Measurements from ENCODE around the gene PTPRN2. TPM values are rescaled to one million over a fixed set of nuclear protein-coding genes. Genes with fewer than 3 reads are reported as not detected.

The PTPRN2 gene
- total and polyA plus RNA-seq, 2 of the 8 experiments (the other 6 are each of a cell fraction or from before 2014, with no cell fraction given): 2.6 to 4.5 TPM

DNA sequence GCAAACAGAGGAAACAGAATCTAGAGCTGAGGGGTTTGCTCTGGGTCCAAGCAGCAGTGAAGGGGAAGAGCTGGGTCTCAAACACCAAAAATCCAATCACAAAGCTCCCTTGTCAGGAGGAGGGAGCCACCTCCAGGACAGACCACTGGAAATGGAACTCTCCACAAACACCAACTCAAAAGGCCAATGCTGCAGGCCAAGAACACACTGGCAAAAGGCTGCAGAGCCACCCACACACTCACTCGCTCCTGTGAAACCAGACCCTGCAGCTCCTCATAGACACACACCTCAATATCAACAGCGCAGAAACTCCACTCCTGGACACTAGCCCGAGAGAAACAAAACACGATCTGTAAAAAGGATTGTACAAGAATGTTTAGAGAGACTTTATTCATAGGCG lies 213.5 kb downstream of the PTPRN2 start:
- FAIRE-seq (no peak), DNase-seq (ENCODE audit: low read depth in 1 of 2, low spot score in 2 of 2) (no peak)
- TF ChIP-seq GTF2F1 (IDR thresholded peaks at IDR 0.05; ENCODE audit: borderline replicate concordance, low read depth, low read length) (no peak), TBP (IDR thresholded peaks at IDR 0.05; ENCODE audit: low read depth, low read length) (no peak), NANOG (IDR thresholded peaks at IDR 0.05; ENCODE audit: insufficient read depth, low read depth, low read length, poor library complexity, severe bottlenecking) (no peak)
- no peak overlapping the region for H3K14ac ChIP-seq (ENCODE audit: insufficient read length)
- H3K4me3 ChIP-seq (ENCODE audit: extremely low read depth in 1 of 4, insufficient read depth in 2 of 4, low read depth in 3 of 4, low read length in 4 of 4): no peak overlapping the region
- H3K79me2 ChIP-seq (ENCODE audit: control insufficient read depth in 1 of 2, insufficient read depth in 2 of 2, low read length in 2 of 2): no peaks in the 10 kb centered on the region
- no peak overlapping the region for H2AK5ac ChIP-seq (ENCODE audit: low read depth, low read length)
- H3K79me1 ChIP-seq (ENCODE audit: low read depth, low read length): no peaks in the 10 kb centered on the region
- no peak overlapping the region for H2AFZ ChIP-seq (ENCODE audit: low read length)
- no peak overlapping the region for H2BK20ac ChIP-seq (ENCODE audit: low read length)
- H3K23ac ChIP-seq (ENCODE audit: insufficient read length): no peak overlapping the region
- H3K4me2 ChIP-seq (ENCODE audit: insufficient read depth in 1 of 2, low read depth in 2 of 2, low read length in 2 of 2): no peak overlapping the region
- no peak overlapping the region for H4K5ac ChIP-seq (ENCODE audit: insufficient read length, low read depth, low read length)
- no peak overlapping the region for H3K4ac ChIP-seq (replicated peaks; ENCODE audit: insufficient read length, low read depth, low read length)
- H3K18ac ChIP-seq (ENCODE audit: extremely low read depth, low read length): no peak overlapping the region
- no peak overlapping the region for H3K9ac ChIP-seq (replicated peaks in 1 of 4; ENCODE audit: extremely low read depth in 1 of 4, low read depth in 3 of 4, low read length in 3 of 4)
- ChIA-PET CTCF (ENCODE audit: partially characterized antibody) (no interaction called here), POLR2A (ENCODE audit: partially characterized antibody) (no interaction called here)
- peaks cover 2 to 6% of the 10 kb centered on the region in 2 experiments; a peak in 2 of 4 replicates for H3K9me3 ChIP-seq (ENCODE audit: insufficient read depth in 2 of 2, low read depth in 1 of 2, low read length in 1 of 2)
- H3K23me2 ChIP-seq (ENCODE audit: low read depth, low read length): no peaks in the 10 kb centered on the region
- no peak overlapping the region for H2BK12ac ChIP-seq (ENCODE audit: low read depth, low read length)
- H3K27ac ChIP-seq (ENCODE audit: low read depth, low read length): no peak overlapping the region
- no peak overlapping the region for H2BK15ac ChIP-seq (ENCODE audit: low read length)
- no peak overlapping the region for H4K91ac ChIP-seq (replicated peaks; ENCODE audit: insufficient read length, low read length)
- H3K56ac ChIP-seq (replicated peaks; ENCODE audit: insufficient read length, low read depth, low read length): no peak overlapping the region
- H3K27me3 ChIP-seq (replicated peaks in 1 of 4; ENCODE audit: control insufficient read depth in 3 of 4, extremely low read depth in 1 of 4, insufficient read depth in 3 of 4, low read length in 3 of 4): no peaks in the 10 kb centered on the region
- no peak overlapping the region for H2BK120ac ChIP-seq (replicated peaks; ENCODE audit: low read depth, low read length)
- H3K36me3 ChIP-seq (ENCODE audit: control insufficient read depth in 2 of 4, insufficient read depth in 4 of 4, low read length in 3 of 4): no peaks in the 10 kb centered on the region
- H4K8ac ChIP-seq (ENCODE audit: extremely low read depth, insufficient read depth, low read length): no peak overlapping the region
- H4K20me1 ChIP-seq (replicated peaks in 1 of 2; ENCODE audit: control insufficient read depth in 1 of 2, insufficient read depth in 2 of 2, low read length in 2 of 2): no peaks in the 10 kb centered on the region
- WGBS, 2 experiments (ENCODE audit: extremely low coverage in 1 of 2, insufficient coverage in 1 of 2, insufficient read length in 1 of 2, insufficient replicate concordance in 2 of 2, low coverage in 1 of 2, low lambda C conversion rate in 2 of 2, missing lambda C conversion rate in 1 of 2): 69% methylated on average over 5 of the region's 5 CpGs; no CpG with 5 or more reads in 1 of the 2 experiments
- H3K4me1 ChIP-seq (replicated peaks in 1 of 4; ENCODE audit: control insufficient read depth in 3 of 4, insufficient read depth in 4 of 4, low read length in 3 of 4): no peaks in the 10 kb centered on the region
- H2BK5ac ChIP-seq (ENCODE audit: low read depth, low read length): no peak overlapping the region

All from H1 (cell line).